ENCODE data around the gene FAM185A. TPM values are rescaled to one million over a fixed set of nuclear protein-coding genes. Genes with fewer than 3 reads are reported as not detected.
A peak's percentile ranks its signal among the peaks of the same experiment; 100 is the strongest.
"Not testable (repeated sequence)": the region's sequence is repeated elsewhere in the genome, so short reads cannot be mapped to it uniquely, and the experiment has no call there.

The FAM185A gene
- 10 to 100 TPM in 3 of 4 donors, 1 to 10 TPM in 1; 8.3 to 19.5 (median 11.9) TPM for total RNA-seq

DNA sequence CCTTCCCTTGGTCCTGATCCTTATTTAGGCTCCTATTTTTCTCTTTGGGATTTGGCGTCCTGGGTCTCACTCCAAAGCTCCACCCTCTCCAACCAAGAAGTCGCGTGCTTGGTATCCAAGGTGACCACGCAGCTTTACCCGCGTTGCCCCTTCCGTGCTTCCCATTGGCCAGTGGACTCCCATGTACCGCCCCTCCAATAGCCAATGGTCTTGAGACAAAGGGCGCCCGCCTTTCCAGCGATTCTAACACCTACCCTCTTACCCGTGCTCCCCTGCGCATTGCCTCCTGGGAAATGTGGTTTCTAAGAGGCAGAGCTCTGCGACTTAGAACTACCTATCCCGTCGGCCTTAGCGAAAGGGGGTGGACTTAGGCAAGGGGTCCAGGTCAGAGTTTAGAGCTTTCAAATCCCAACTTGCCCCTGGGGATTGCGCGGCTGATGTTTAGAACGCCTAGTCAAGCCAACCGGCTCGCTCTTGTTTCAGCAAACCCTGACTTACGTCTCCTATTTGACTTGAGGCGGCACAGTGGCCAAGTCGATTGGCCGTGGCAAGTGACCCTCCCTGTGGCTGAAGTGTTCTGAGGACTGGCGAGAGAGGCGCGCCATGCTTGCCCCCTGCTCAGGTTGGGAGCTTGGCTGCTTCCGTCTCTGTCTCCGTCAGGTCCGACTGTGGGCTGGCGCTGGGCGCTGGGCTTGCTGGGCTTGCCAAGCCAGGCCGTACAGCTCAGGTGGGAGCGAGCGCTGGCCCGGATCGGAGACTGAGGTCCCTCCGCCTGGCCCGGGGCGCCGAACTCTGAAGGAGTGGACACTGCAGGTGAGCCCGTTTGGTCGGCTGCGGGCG, at the start of gene FAM185A:
TSS of gene FAM185A (plus strand) at position 395 of the 840 bp plus-strand sequence. CDS start at position 604, 209 bp downstream.
- Histone ChIP-seq H3K4me1 (peaks cover 9 to 29% (median 23%) of the 10 kb centered on the region in 4 donors), H3K27ac (replicated peaks in 1 of 4) (peak within 1 kb of the TSS; percentile 77 to 79 (median 78)), H3K4me3 (peak within 1 kb of the TSS; percentile 64 to 77 (median 68))
- H3K9me3 ChIP-seq; H3K36me3 ChIP-seq; H3K27me3 ChIP-seq; intact Hi-C loops (cut with DNase I): not testable (repeated sequence)
- peak; percentile 100 for DNase-seq (ENCODE audit: extremely low spot score)
- WGBS, result 1% methylated on average over 17 of the region's 47 CpGs
- peak in 1 of 3 experiments; percentile 22 for TF ChIP-seq CTCF (IDR thresholded peaks at IDR 0.05)
- peak; percentile 50 to 90 for TF ChIP-seq POLR2AphosphoS5 (IDR thresholded peaks at IDR 0.05)

DNA sequence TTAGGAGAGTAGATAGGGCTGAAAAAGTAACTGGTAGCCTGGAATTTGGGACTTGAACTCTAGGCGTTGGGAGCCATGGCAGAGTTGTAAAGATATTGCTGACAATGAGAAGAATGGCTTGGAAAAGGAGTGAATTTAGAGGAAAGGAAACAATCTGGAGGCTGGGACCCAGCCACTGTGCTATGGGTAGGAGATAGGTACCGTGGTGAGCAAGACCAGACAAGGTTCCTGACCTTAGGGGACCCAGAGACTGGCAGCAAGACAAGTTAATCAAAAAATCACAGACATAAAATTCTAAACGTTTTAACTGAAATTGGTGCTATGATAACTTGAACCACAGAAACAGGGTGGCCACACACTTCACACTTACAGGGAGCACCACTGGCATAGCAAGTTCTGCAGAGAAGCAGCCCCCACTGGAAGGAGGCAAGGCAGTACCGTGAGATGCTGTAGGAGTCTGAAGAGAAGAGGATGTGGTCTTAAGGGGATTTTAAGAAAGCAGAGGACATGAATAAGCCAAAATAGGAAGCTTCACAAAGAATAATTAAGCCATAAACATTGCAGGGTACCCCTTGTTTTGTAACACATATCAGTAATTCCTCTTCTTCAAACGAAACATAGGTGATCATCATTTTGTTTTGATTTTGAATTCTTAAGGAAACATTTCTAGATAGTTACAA, 35.6 kb upstream of the FAM185A start:
- H3K27me3 ChIP-seq; H3K36me3 ChIP-seq; intact Hi-C loops (cut with DNase I); H3K4me3 ChIP-seq; DNase-seq (ENCODE audit: extremely low spot score); H3K27ac ChIP-seq (replicated peaks in 1 of 4); H3K9me3 ChIP-seq: not testable (repeated sequence)
- H3K4me1 ChIP-seq, result peaks cover 0 to 27% (median 11%) of the 10 kb centered on the region in 4 donors
- WGBS, result 55% methylated on average over 5 of the region's 5 CpGs

DNA sequence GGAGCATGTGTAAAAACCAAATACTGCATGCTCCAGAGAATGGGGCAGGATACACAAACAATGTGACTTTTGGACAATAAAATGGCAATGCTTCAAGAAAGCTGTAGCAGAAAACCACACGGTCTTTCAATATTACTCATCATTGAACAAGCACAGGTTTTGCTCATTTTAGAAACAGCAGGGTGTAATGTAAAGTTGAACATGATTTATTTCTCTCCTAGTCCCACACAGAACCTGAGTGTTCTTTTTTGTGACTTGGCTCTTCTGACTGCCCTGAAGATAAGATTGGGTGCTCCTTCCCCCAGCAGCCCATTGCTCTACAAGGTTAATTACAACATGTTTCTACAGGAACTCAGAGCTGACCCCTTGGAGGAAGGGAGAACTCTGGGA, 35.1 kb upstream of the FAM185A start:
- H3K9me3 ChIP-seq; H3K27me3 ChIP-seq; H3K36me3 ChIP-seq; H3K27ac ChIP-seq (replicated peaks in 1 of 4); intact Hi-C loops (cut with DNase I); H3K4me3 ChIP-seq; DNase-seq (ENCODE audit: extremely low spot score): not testable (repeated sequence)
- H3K4me1 ChIP-seq, result peaks cover 0 to 32% (median 15%) of the 10 kb centered on the region in 4 donors
- WGBS, result no CpG with 5 or more reads among the region's 1 CpG

DNA sequence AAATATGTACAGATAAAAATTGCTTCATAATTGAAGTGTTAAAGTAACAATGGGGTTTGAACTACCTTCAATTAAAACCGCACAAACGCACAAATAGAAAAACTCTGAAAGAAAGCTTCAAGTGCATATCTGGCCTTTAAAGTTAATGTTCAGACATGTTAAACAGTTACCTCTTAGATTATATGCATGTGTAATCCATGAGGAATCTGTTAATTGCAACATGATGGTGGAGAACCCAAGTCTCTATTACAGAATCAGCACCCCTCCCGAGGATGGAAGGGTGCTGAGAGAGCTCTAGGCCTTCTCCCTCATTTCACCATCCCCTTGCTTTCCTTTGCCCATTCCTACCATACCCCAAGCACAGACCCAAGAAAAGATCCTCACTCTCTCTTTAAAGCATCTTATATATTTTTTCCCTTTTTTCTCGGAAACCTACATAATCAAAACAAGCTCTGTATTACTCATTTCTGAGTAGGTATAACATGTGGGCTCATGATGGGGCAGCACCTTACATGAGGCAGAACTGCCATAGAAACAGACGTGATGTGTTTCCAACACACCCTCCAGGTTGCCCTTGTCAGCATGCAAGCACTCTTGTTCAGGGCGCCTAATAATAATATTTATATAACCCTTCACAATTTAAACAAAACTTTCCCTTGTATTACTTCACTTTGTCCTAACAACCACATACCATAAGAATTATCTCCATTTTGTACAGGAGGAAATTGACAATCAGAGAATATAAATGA, 33.9 kb upstream of the FAM185A start:
- intact Hi-C loops (cut with DNase I); H3K36me3 ChIP-seq; H3K27me3 ChIP-seq; H3K4me3 ChIP-seq; DNase-seq (ENCODE audit: extremely low spot score); H3K9me3 ChIP-seq: not testable (repeated sequence)
- 57% methylated on average over 5 of the region's 6 CpGs for WGBS
- H3K4me1 ChIP-seq, result peaks cover 0 to 35% (median 15%) of the 10 kb centered on the region in 4 donors
- peak overlapping the region in 2 of 4 donors; percentile 30 to 49 for H3K27ac ChIP-seq (replicated peaks in 1 of 4)

DNA sequence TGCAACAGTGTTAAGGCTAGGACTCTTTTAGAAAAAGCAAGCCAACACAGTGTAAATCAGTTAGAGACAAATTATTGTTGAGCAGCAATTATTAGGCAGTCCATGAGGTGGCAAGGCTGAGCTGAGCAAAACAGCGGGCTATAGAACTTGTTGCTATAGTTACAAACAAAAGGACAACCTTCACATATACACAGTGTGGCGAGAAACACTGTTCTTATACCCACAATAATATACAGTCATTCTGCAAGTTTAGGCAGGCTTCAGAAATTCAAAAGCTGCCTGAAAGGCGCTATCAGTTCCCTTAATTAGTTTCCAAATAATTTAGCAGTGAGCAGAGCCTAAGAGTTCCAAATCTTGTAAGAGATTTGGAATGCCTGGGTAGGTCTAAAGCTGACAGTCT, 33.1 kb upstream of the FAM185A start:
- WGBS, result 31% methylated on average over 2 of the region's 3 CpGs
- Histone ChIP-seq H3K4me1 (peaks cover 0 to 35% (median 15%) of the 10 kb centered on the region in 4 donors), H3K27ac (replicated peaks in 1 of 4) (peak overlapping the region in 1 of 4 donors; percentile 49)
- H3K36me3 ChIP-seq; H3K9me3 ChIP-seq; H3K4me3 ChIP-seq; DNase-seq (ENCODE audit: extremely low spot score); intact Hi-C loops (cut with DNase I); H3K27me3 ChIP-seq: not testable (repeated sequence)

GRCh38 chr7:102718491-102718890, 30.3 kb upstream of the FAM185A start:
- H3K27ac ChIP-seq (replicated peaks in 1 of 4); H3K36me3 ChIP-seq; DNase-seq (ENCODE audit: extremely low spot score); H3K9me3 ChIP-seq; H3K4me3 ChIP-seq; H3K27me3 ChIP-seq; intact Hi-C loops (cut with DNase I): not testable (repeated sequence)
- peaks cover 0 to 29% (median 11%) of the 10 kb centered on the region in 4 donors for H3K4me1 ChIP-seq

DNA sequence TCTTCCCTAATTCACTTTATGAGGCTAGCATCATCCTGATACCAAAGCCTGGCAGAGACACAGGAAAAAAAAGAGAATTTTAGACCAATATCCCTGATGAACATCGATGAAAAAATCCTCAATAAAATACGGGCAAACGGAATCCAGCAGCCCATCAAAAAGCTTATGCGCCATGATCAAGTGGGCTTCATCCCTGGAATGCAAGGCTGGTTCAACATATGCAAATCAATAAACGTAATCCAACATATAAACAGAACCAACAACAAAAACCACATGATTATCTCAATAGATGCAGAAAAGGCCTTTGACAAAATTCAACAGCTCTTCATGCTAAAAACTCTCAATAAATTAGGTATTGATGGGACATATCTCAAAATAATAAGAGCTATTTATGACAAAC, 22.6 kb upstream of the FAM185A start:
- H3K4me1 ChIP-seq; H3K9me3 ChIP-seq; H3K27ac ChIP-seq (replicated peaks in 1 of 4); DNase-seq (ENCODE audit: extremely low spot score); H3K36me3 ChIP-seq; H3K27me3 ChIP-seq; H3K4me3 ChIP-seq; intact Hi-C loops (cut with DNase I): not testable (repeated sequence)
- 85% methylated on average over 5 of the region's 5 CpGs for WGBS

GRCh38 chr7:102729670-102730069, 19.1 kb upstream of the FAM185A start:
- intact Hi-C loops (cut with DNase I); H3K4me3 ChIP-seq; H3K27ac ChIP-seq (replicated peaks in 1 of 4); DNase-seq (ENCODE audit: extremely low spot score); H3K4me1 ChIP-seq; H3K36me3 ChIP-seq; H3K9me3 ChIP-seq; H3K27me3 ChIP-seq: not testable (repeated sequence)
- 83% methylated on average over 2 of the region's 2 CpGs for WGBS

- DNase-seq (ENCODE audit: extremely low spot score); H3K36me3 ChIP-seq; H3K4me3 ChIP-seq; H3K27ac ChIP-seq (replicated peaks in 1 of 4); H3K9me3 ChIP-seq; H3K27me3 ChIP-seq; H3K4me1 ChIP-seq; intact Hi-C loops (cut with DNase I): not testable (repeated sequence)
- 72% methylated on average over 3 of the region's 3 CpGs for WGBS
Measured at GRCh38 chr7:102730431-102730830, 18.4 kb upstream of the FAM185A start.

GRCh38 chr7:102742002-102742771, 6.6 kb upstream of the FAM185A start:
- H3K9me3 ChIP-seq; H3K4me3 ChIP-seq; H3K27me3 ChIP-seq; H3K36me3 ChIP-seq; intact Hi-C loops (cut with DNase I); DNase-seq (ENCODE audit: extremely low spot score): not testable (repeated sequence)
- WGBS, result 45% methylated on average over 2 of the region's 4 CpGs
- H3K27ac ChIP-seq (replicated peaks in 1 of 4), result peak overlapping the region in 3 of 4 donors; percentile 31 to 54 (median 53)
- peaks cover 0 to 13% (median 12%) of the 10 kb centered on the region in 4 donors for H3K4me1 ChIP-seq
